Measurements from ENCODE around the gene CRK. TPM values are rescaled to one million over a fixed set of nuclear protein-coding genes. Genes with fewer than 3 reads are reported as not detected.
"Not testable (repeated sequence)": the region's sequence is repeated elsewhere in the genome, so short reads cannot be mapped to it uniquely, and the experiment has no call there.

The CRK gene
- total RNA-seq, 4 donors from 2014 or later: 65.1 to 72.0 (median 70.0) TPM

GRCh38 chr17:1385861-1386260 is 70.2 kb downstream of the CRK start:
- peaks cover 4 to 92% (median 39%) of the 10 kb centered on the region in 4 donors for H3K4me1 ChIP-seq
- no peak for TF ChIP-seq EP300 (IDR thresholded peaks at IDR 0.05)
- no peak for TF ChIP-seq POLR2A (IDR thresholded peaks at IDR 0.05)
- TF ChIP-seq CTCF (IDR thresholded peaks at IDR 0.05): no peak
- no peaks in the 10 kb centered on the region for H3K36me3 ChIP-seq
- DNase-seq (ENCODE audit: low spot score in 2 of 2): no peak
- H3K27ac ChIP-seq: no peak overlapping the region
- no peaks in the 10 kb centered on the region for H3K27me3 ChIP-seq
- WGBS, 2 donors: 23 to 32% methylated on average over 2 of the region's 2 CpGs
- no peak overlapping the region for H3K4me3 ChIP-seq
- H3K9me3 ChIP-seq: no peaks in the 10 kb centered on the region

GRCh38 chr17:1384905-1385435 is 71.1 kb downstream of the CRK start:
- Histone ChIP-seq H3K27me3 (no peaks in the 10 kb centered on the region), H3K36me3 (no peaks in the 10 kb centered on the region), H3K27ac (peak overlapping the region in 1 of 4 donors; percentile 1), H3K4me3 (no peak overlapping the region), H3K9me3 (no peaks in the 10 kb centered on the region), H3K4me1 (peaks cover 0 to 92% (median 35%) of the 10 kb centered on the region in 4 donors)
- TF ChIP-seq EP300 (IDR thresholded peaks at IDR 0.05): no peak
- TF ChIP-seq POLR2A (IDR thresholded peaks at IDR 0.05): no peak
- TF ChIP-seq CTCF (IDR thresholded peaks at IDR 0.05): no peak
- DNase-seq (ENCODE audit: low spot score in 2 of 2): no peak
- 4 to 13% methylated on average over 1 of the region's 1 CpG for WGBS, 2 donors

- no peak for DNase-seq (ENCODE audit: low spot score in 2 of 2)
- TF ChIP-seq POLR2A (IDR thresholded peaks at IDR 0.05) (no peak), EP300 (IDR thresholded peaks at IDR 0.05) (no peak), CTCF (IDR thresholded peaks at IDR 0.05) (no peak)
- peak overlapping the region in 3 of 4 donors; percentile 31 to 71 (median 61) for H3K27ac ChIP-seq
- WGBS, 2 donors: 44 to 56% methylated on average over 10 of the region's 10 CpGs
- H3K4me3 ChIP-seq: no peak overlapping the region
- H3K9me3 ChIP-seq: no peaks in the 10 kb centered on the region
- H3K36me3 ChIP-seq: no peaks in the 10 kb centered on the region
- peaks cover 0 to 95% (median 61%) of the 10 kb centered on the region in 4 donors for H3K4me1 ChIP-seq
- H3K27me3 ChIP-seq: no peaks in the 10 kb centered on the region
Observed at GRCh38 chr17:1379930-1380313, 76.1 kb downstream of the CRK start.

GRCh38 chr17:1379208-1379929 is 76.7 kb downstream of the CRK start:
- no peaks in the 10 kb centered on the region for H3K36me3 ChIP-seq
- H3K4me1 ChIP-seq: peaks cover 0 to 95% (median 65%) of the 10 kb centered on the region in 4 donors
- TF ChIP-seq CTCF (IDR thresholded peaks at IDR 0.05) (no peak), EP300 (IDR thresholded peaks at IDR 0.05) (no peak), POLR2A (IDR thresholded peaks at IDR 0.05) (no peak)
- H3K4me3 ChIP-seq: no peak overlapping the region
- H3K27ac ChIP-seq: peak overlapping the region in 2 of 4 donors; percentile 54 to 71
- H3K27me3 ChIP-seq: no peaks in the 10 kb centered on the region
- DNase-seq (ENCODE audit: low spot score in 2 of 2): no peak
- no peaks in the 10 kb centered on the region for H3K9me3 ChIP-seq
- WGBS, 2 donors: 59% methylated on average over 11 of the region's 11 CpGs

- not testable (repeated sequence) for H3K36me3 ChIP-seq; DNase-seq (ENCODE audit: low spot score in 2 of 2); H3K9me3 ChIP-seq; H3K4me3 ChIP-seq; H3K27me3 ChIP-seq
- Histone ChIP-seq H3K27ac (peak overlapping the region in 2 of 4 donors; percentile 54 to 71), H3K4me1 (peaks cover 0 to 95% (median 72%) of the 10 kb centered on the region in 4 donors)
- 61 to 72% methylated on average over 10 of the region's 10 CpGs for WGBS, 2 donors
Observed at GRCh38 chr17:1378476-1378860, 77.6 kb downstream of the CRK start.

All from tibial nerve (tissue), 4 donors.